HG03457 (cell line): ENCODE data around the gene ENTPD3.
A peak's percentile ranks its signal among the peaks of the same experiment; 100 is the strongest.
"Not testable (repeated sequence)": the region's sequence is repeated elsewhere in the genome, so short reads cannot be mapped to it uniquely, and the experiment has no call there.

Experiments
- ATAC-seq: cut with Tn5 transposase; IDR thresholded peaks from one replicate; pipeline ENCODE4 v1.9.1; 2021; ENCODE audit warnings: moderate number of reproducible peaks; ENCODE audit not compliant: unreplicated experiment

Gene ENTPD3

DNA sequence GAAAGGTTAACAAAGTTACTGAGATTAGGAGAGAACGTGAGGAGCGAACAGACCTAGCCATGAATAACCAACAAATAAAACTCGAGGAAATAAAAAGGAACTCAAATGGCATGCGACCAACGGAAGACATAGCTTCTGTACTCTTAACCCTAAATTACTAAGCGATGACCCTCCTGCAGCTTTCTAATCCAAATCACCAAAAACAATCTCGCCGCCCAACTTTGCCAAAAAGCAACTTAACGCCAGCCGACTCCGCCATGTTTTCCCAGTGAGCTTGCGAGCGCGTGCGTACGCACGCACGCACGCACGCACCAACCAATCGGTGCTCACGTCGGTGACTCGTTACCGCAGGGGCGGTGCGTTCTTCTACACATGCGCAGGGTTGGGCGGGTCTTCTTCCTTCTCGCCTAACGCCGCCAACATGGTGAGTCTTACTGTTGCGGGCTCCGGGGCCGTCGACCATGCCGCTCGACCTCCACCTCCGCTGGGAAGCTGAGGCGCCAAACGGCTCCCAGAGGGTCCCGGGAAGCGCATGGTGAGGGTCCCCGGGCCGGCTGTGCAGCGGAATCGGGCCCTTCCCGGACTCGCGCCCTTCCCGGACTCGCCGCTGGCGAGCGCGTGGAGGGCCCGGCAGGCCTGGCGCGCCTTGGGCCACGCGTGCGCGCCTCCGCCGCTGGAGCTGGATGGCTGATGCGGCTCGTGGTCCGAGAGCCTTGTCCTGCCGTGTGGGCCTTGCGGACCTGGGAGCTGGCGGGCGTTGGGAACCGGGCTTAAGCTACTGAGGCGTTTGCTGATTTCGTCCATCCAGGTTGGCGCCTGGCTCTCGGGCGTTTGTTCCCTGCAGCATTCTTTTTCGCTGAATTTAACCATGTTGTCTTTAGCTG is 70.2 kb downstream of the ENTPD3 start, which contains the start of gene RPL14:
RPL14 (plus strand) TSS at position 400 of the 884 bp plus-strand sequence; CDS start at position 533, 133 bp downstream.
- peak; percentile 47 for ATAC-seq

DNA sequence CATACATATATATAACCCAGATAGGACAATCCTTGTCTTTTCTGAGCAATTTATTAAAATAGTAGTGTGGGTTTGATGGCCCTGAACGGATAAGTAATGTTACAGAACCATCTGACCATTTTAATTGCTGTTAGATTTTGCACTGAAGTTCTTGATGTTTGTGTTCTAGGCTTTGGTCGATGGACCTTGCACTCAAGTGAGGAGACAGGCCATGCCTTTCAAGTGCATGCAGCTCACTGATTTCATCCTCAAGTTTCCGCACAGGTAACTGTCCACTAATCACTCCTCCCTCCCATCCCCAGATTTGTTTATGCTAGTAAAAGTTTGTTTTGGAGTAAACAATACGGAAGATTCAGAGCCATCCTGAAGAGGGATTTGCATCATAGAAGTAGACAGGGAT is 71.5 kb downstream of the ENTPD3 start:
- no peak for ATAC-seq

DNA sequence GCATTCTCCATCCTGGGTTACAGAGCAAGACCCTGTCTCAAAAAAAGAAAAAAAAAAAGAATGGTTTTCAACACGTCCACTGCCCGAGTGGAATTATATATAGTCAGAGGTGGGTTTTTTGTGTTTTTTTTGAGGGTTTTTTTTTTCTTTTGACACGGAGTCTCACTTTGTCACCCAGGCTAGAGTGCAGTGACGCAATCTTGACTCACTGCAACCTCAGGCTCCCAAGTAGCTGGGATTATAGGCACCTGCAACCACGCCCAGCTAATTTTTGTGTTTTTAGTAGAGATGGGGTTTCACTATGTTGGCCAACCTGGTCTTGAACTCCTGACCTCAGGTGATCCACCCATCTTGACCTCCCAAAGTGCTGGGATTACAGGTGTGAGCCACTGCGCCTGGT is 73.5 kb downstream of the ENTPD3 start:
- ATAC-seq = not testable (repeated sequence)

DNA sequence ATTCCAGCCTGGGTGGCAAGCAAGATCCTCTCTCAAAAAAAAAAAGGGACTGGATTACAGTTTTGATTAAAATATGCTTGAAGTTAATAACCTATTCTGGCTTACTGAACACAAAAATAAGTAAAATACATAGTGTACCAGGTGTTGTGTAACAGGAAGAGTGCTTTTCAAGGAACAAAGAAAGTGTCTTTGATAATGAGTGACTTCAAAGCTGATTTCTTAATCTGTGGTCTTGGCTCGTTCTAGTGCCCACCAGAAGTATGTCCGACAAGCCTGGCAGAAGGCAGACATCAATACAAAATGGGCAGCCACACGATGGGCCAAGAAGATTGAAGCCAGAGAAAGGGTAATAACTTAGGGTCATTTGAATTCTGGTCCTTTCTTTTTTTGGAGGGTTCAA is 74.2 kb downstream of the ENTPD3 start:
- ATAC-seq = no peak

DNA sequence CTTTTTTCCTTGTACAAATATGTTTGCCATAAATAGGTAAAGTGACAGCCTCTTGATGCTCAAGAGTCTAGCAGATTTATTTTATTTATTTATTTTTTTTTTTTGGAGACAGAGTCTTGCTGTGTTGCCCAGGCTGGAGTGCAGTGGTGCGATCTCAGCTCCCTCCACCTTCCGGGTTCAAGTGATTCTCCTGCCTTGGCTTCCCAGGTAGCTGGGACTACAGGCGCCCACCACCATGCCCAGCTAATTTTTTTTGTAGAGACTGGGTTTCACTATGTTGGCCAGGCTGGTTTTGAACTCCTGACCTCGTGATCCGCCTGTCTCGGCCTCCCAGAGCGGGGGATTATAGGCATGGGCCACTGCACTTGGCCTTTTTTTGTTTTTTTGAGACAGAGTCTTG is 75.9 kb downstream of the ENTPD3 start:
- not testable (repeated sequence) for ATAC-seq

DNA sequence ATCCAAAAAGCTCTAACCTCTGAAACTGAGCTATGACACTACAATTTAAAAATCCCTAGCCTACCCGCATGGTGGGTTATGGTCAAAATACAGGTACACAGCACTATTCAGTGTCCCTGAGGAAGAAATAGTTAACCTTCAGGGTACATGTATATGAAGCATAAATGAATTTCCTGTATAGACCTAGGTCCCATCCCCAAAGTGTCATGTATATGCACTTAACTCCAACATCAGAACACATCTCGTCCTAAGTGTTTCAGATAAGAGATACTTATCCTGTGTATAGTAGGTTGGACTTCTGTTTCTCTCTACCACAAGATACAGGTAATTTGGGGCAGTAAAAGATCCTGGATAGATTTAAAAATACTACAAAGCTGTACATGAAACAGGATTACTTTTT is 76.6 kb downstream of the ENTPD3 start:
- ATAC-seq = no peak

DNA sequence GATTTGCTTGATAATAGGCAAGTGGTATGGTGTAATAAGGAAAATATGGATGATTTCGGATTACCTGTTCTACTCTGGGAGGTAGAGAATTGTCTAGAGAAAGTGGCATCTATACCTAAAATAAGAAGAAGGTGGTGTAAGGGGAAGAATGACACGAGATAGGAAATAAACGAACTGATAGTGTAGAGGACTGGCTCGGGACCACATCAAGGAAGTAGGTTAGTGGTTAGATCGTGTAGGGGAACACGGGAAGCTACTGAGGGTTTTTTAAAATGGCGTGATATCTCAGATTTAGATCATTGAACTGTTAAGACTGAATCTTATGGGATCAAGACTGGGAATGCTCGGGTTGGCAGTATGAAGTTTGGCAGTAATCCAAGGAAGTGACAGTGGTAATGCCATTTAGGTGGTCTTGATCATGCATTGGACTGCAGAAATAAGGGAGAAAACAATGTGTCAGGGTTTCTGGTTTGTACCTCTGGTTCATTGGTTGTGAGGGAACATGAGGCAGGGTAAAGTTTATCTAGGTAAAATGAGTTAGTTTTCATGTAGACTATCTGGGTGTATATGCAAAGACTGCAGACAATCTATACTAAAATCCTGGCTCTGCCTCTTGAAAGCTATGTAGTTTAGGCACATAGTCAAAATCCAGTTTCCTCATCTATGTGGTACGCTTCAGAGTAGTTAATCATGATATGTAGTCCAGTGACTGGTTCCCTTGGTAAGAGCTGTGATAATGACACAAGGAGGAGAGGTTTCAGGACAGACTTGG is 77.5 kb downstream of the ENTPD3 start:
- no peak for ATAC-seq

DNA sequence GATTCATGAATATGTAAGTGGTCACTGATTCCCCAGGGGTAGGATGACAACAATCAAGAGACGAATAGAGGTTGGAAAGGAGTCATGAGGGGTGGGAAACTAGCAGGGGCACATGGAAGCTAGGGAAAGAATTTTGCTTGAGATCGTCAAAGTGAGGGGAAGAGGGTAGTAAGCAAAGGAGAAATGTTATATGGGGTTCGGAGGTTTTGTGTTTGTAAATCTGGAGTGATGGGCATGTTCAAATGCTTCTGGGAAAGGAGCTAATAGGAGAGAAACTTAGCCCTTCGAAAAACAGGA is 78.1 kb downstream of the ENTPD3 start:
- ATAC-seq = no peak

DNA sequence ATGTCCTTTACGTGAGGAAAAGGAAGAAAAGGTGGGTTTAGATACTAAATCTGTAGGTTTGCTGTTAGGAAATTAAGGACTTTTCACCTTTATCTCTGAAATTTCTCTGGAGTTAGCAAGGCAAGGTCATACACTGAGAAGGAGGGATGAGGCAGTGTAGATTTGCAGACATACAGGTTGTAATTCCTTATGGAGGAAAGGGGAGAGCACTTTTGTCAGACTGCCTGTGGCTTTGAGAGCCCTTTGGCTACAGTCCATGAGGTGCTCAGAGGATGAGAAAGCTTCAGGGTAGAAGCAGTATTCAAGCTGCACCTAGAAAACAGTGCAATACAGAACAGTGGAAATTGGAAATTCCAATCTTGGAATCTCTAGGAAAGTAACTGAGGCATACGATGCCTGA is 78.5 kb downstream of the ENTPD3 start:
- ATAC-seq = no peak

DNA sequence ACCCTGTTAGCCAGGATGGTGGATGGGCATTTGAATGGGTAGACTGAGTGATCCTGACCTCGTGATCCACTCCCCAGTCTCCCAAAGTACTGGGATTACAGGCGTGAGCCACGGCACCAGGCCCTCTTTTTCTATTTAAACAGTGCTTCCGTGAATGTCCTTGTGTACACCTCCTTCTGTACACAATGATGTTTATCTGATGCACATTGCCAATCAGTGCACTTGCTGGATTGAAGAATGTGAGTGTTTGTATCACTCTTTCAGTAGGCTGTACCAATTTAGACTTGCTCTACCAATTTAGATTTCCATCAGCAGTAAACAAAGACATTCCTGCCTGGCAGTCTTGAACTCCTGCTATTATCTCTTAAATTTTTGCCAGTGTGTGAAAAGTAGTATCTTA is 81.0 kb downstream of the ENTPD3 start:
- no peak for ATAC-seq

DNA sequence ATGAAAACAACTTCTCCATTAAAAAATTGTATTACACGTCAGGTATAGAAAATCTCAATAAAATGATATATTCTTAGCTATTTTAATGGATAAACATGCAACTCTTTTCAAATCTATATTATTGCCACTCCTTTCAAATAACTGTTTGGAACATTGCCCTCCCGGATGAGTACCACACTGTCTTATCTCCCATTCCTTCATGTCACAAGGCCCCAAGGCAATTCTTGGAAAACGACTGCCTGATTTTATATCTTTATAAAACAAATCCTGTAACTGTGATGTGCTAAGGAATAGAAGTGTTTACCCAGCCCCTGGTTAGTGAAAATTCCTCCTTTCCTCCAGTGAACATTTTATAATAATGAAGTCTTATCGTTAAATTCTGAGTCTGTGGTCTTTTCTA is 83.7 kb downstream of the ENTPD3 start:
- no peak for ATAC-seq

DNA sequence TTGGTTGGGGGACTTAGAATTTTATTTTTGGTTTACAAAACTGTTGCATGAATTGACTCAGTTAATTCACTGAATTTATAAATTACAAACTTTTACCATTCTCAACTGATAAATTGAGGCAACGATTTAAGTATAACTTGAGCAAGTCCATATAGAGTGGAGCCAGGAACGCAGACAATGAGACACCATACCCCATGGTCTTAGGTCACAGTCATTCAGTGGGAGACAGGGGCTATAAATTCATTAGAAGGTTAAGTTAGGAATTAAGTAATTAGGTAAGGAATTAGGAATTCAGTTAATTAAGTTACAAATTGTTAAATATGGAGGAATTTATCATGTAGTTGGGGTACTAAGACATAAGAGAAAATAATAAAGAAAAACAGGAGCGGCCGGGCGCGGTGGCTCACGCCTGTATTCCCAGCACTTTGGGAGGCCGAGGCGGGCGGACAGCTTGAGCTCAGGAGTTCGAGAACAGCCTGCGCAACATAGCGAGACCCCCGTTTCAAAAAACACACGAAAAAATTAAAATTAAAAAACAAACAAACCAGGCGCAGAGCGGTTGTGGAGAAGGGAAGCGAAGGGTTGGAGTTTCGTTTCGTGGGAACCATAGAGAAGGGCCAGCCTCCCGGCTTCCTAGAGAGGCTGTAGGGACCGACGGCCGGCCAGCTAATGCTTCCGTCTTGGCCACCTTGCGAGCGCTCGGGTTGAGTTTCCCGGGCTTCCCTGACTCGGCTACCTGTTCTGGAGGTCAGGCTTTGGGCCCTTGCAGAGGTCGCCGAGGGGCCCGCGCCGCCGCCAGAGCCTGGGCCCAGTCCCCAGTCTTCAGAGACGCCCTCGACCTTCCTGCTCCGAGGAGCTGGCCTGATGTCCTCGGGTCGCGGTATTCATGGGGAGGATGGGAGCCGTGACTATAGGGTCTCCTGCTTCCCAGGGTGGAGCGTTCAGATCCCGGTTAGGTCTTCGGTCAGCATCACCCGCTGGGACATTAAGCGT is 89.8 kb downstream of the ENTPD3 start, which contains the start of gene ZNF619:
ZNF619 (plus strand) TSS at position 645 of the 993 bp plus-strand sequence. CDS start 858 bp downstream, outside the sequence.
- ATAC-seq = no peak

DNA sequence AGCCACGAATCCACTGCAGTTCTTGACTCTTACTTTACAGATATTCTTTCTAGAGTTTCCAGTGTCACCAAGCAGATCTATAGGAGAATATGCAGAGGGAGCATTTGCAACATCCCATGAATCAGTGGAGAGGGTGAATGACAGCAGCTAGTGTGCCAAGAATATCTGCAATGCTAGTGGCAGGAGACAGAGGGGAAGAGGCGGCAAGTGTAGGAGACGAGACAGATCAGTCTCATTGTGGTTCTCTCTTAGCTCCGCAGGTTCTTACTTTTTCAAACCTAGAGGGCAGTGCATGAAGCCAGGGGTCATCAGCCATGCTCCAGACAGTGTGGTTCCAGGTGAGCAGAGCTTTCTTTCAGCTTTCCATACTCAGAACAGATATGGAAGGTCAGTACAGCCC is 90.7 kb downstream of the ENTPD3 start:
- no peak for ATAC-seq
